NT2/D1 (cell line): ENCODE results near the gene RBM15B.

Experiments used
- SUZ12 ChIP-seq: IDR thresholded peaks from 2 replicates; pipeline ENCODE4 v1.6.1; 2011; ENCODE audit not compliant: insufficient read length, insufficient read depth; ENCODE audit errors: extremely low read depth
- YY1 ChIP-seq: IDR thresholded peaks from 2 replicates; pipeline ENCODE4 v1.6.1; 2011; ENCODE audit not compliant: insufficient read length, insufficient read depth

DNA sequence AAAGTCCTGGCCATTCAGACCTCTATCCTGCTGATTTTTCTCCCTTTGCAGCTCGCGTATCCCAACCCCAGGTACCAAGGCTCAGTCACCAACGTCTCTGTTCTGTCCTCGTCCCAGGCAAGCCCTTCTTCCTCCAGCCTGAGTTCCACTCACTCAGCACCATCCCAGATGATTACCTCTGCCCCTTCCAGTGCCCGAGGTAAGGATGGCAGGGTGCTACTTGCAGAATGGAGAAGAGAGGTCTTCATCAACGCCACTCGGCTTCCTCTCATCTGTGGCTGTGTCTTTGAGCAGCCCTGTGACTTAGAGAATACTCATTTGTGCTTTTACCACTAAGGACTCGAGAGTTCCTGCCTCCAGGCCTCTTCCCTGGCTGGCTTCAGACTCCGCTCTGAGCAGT, 28.6 kb upstream of the RBM15B start:
- no peak for TF ChIP-seq YY1
- TF ChIP-seq SUZ12, result no peak
